Right lobe of liver (tissue), 6 donors: Measurements from ENCODE around the gene GPC5. TPM values are rescaled to one million over a fixed set of nuclear protein-coding genes. Genes with fewer than 3 reads are reported as not detected.

Source experiments
- ATAC-seq, 4 donors: fragments of 200-7000 bp; cut with Tn5 transposase; one replicate each; pipeline ENCODE4 v1.9.1; 2020; ENCODE audit warnings: mild to moderate bottlenecking in 4 of 4, moderate library complexity in 4 of 4
- DNase-seq, 3 donors: peaks; one replicate each; pipeline ENCODE4 v3.0.0-alpha.2; 2020
- H3K27ac ChIP-seq, 3 donors: fragments of 200-600 bp; one replicate each; pipeline ENCODE4 v1.8.0; 2022
- H3K27me3 ChIP-seq, 2 donors: fragments of 200-600 bp; one replicate each; pipeline ENCODE4 v1.8.0; 2022
- H3K36me3 ChIP-seq, 4 donors: fragments of 200-600 bp; sonication (generic) in 1 of 4; one replicate each; pipeline versions ENCODE4 v1.5.1 to v1.8.0; 2017 to 2022; ENCODE audit warnings: control low read depth in 1 of 4
- H3K4me1 ChIP-seq, 4 donors: fragments of 200-600 bp; sonication (generic) in 1 of 4; one replicate each; pipeline versions ENCODE4 v1.5.1 to v1.8.0; 2017 to 2022; ENCODE audit warnings: control low read depth in 1 of 4
- H3K4me3 ChIP-seq, 3 donors: fragments of 200-600 bp; one replicate each; pipeline ENCODE4 v1.8.0; 2022
- H3K9me3 ChIP-seq, 4 donors: fragments of 200-600 bp; sonication (generic) in 1 of 4; one replicate each; pipeline versions ENCODE4 v1.5.1 to v1.8.0; 2017 to 2022; ENCODE audit warnings: control low read depth in 1 of 4
- POLR2A ChIP-seq: fragments of 450-650 bp; IDR thresholded peaks from one replicate; pipeline ENCODE4 v1.6.1; 2017; ENCODE audit warnings: antibody characterized with exemption, mild to moderate bottlenecking
- WGBS: methylation state at CpG from one replicate; pipeline ENCODE4 v1.1.6; 2018; ENCODE audit warnings: low coverage, low lambda C conversion rate; ENCODE audit not compliant: insufficient coverage; ENCODE audit errors: missing lambda C conversion rate; 5-methylcytosine and 5-hydroxymethylcytosine counted together
- intact Hi-C, 2 donors: fragments of 100-400 bp; cut with DNase I; formaldehyde crosslinking; loops; one replicate each; pipeline versions ENCODE4 v1.11.2 to v1.14.1; 2022
- total RNA-seq, 6 experiments: library from RNA; depleted of rRNA in 2 of 6; stranded (reverse); fragments of >200 nt in 2 of 6; fragmentation: NEBNext Ultra II Directional in 3 of 6; extraction: Animal tissue kit (Norgen Biotek cat#: 25700) in 3 of 6; gene quantifications; one replicate each; pipeline versions ENCODE4 v1.1.0 to v1.2.4, GENCODE V29; 2016 to 2023
- TF ChIP-seq, protein P1 (sequence below), 4 donors: fragments of 200-600 bp in 3 of 4; fragments of 450-650 bp in 1 of 4; IDR thresholded peaks; one replicate each; pipeline versions ENCODE4 v1.5.1 to v1.8.0; 2016 to 2022; ENCODE audit warnings: antibody characterized with exemption in 4 of 4, mild to moderate bottlenecking in 2 of 4
- donor health status: DM: no; HTN: yes; CAD: no.
- donor health status: DM: no; HTN: no; CAD: no.
- donor health status: DM: no; HTN: no; CAD: no.
- donor health status: DM: no; HTN: yes; CAD: no.
- donor health status: DM: no; HTN: yes; CAD: no.

GPC5 gene
- total RNA-seq, 6 experiments from 2014 or later, result 0.12 to 0.99 (median 0.66) TPM

DNA sequence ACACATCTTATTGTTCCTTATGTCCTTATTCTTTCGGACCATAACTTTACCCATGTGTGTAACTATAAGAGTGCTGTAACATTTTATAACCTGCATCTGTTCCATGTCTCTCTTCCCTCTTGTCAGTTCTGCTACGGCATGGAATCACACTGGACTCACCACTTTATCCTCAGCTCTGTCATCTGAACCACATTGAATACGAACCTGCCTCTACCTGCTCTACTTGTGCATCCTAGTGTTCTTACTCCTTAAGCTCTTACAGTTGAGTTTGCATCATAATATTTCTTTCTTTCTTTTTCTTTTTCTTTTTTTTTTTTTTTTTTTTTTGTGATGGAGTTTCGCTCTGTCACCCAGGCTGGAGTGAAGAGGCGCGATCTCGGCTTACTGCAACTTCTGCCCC is 180.9 kb downstream of the GPC5 start:
- H3K27ac ChIP-seq, result no peak overlapping the region
- H3K27me3 ChIP-seq, result no peaks in the 10 kb centered on the region
- H3K9me3 ChIP-seq, result no peaks in the 10 kb centered on the region
- DNase-seq (no peak), ATAC-seq (no peak)
- H3K4me1 ChIP-seq, result no peaks in the 10 kb centered on the region
- intact Hi-C loops, result no loop called here
- H3K4me3 ChIP-seq, result no peak overlapping the region
- no peak for TF ChIP-seq POLR2A
- TF ChIP-seq, protein P1, sequence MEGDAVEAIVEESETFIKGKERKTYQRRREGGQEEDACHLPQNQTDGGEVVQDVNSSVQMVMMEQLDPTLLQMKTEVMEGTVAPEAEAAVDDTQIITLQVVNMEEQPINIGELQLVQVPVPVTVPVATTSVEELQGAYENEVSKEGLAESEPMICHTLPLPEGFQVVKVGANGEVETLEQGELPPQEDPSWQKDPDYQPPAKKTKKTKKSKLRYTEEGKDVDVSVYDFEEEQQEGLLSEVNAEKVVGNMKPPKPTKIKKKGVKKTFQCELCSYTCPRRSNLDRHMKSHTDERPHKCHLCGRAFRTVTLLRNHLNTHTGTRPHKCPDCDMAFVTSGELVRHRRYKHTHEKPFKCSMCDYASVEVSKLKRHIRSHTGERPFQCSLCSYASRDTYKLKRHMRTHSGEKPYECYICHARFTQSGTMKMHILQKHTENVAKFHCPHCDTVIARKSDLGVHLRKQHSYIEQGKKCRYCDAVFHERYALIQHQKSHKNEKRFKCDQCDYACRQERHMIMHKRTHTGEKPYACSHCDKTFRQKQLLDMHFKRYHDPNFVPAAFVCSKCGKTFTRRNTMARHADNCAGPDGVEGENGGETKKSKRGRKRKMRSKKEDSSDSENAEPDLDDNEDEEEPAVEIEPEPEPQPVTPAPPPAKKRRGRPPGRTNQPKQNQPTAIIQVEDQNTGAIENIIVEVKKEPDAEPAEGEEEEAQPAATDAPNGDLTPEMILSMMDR (IDR thresholded peaks at IDR 0.05), result no peak
- H3K36me3 ChIP-seq, result no peaks in the 10 kb centered on the region
- 86% methylated on average over 7 of the region's 7 CpGs for WGBS

DNA sequence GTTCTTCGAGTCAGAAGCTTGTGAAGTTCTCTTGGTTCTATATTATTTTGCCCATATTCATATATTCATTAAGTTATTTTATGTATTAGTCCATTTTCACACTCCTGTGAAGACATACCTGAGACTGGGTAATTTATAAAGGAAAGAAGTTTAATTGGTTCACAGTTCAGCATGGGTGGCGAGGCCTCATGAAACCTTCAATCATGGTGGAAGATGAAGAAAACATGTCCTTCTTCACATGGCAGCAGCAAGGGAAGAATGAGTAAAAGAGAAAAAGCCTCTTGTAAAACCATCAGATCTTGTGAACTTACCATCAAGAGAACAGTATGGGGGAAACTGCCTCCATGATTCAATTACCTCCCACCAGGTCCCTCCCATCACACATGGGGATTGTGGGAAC is 182.3 kb downstream of the GPC5 start:
- WGBS, result 67% methylated on average over 2 of the region's 2 CpGs
- intact Hi-C loops, result no loop called here
- no peak for DNase-seq
- Histone ChIP-seq H3K4me3 (no peak overlapping the region), H3K4me1 (no peaks in the 10 kb centered on the region), H3K27me3 (no peaks in the 10 kb centered on the region), H3K36me3 (no peaks in the 10 kb centered on the region), H3K9me3 (no peaks in the 10 kb centered on the region), H3K27ac (no peak overlapping the region)
- no peak for ATAC-seq
- no peak for TF ChIP-seq POLR2A

GRCh38 chr13:91586609-91587008 is 188.2 kb downstream of the GPC5 start:
- Histone ChIP-seq H3K9me3 (no peaks in the 10 kb centered on the region), H3K27ac (no peak overlapping the region), H3K36me3 (no peaks in the 10 kb centered on the region), H3K27me3 (no peaks in the 10 kb centered on the region), H3K4me3 (no peak overlapping the region), H3K4me1 (no peaks in the 10 kb centered on the region)
- WGBS, result 100% methylated on average over 1 of the region's 1 CpG
- ATAC-seq, result no peak
- intact Hi-C loops, result no loop called here
- DNase-seq, result no peak
- TF ChIP-seq, protein P1 (IDR thresholded peaks at IDR 0.05), result no peak
- TF ChIP-seq POLR2A, result no peak

DNA sequence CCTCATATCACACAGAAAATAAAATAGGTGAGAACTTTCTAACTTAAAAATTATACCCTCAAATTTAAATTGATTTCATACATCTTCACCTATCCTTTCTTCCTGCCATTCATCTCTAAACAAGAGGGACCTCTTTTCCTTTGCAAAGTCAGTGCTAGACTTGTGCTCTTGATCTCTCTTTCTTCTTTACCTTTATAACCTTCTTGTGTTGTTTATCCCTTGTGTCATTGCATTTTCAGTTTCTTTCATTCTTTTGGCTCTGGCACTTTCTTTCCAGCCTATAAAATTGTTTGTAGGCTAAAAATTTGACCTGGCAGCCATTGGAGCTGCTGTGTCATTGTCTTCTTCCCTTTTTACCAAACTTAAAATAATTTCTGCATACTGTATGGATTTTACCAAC is 190.1 kb downstream of the GPC5 start:
- ATAC-seq (no peak), DNase-seq (no peak)
- no peaks in the 10 kb centered on the region for H3K9me3 ChIP-seq
- H3K27me3 ChIP-seq, result no peaks in the 10 kb centered on the region
- H3K4me3 ChIP-seq, result no peak overlapping the region
- no peaks in the 10 kb centered on the region for H3K36me3 ChIP-seq
- TF ChIP-seq, protein P1 (IDR thresholded peaks at IDR 0.05), result no peak
- no peak for TF ChIP-seq POLR2A
- intact Hi-C loops, result no loop called here
- no peak overlapping the region for H3K27ac ChIP-seq
- H3K4me1 ChIP-seq, result no peaks in the 10 kb centered on the region

- H3K4me1 ChIP-seq, result no peaks in the 10 kb centered on the region
- H3K4me3 ChIP-seq, result no peak overlapping the region
- 78% methylated on average over 1 of the region's 6 CpGs for WGBS
- no peaks in the 10 kb centered on the region for H3K36me3 ChIP-seq
- H3K9me3 ChIP-seq, result no peaks in the 10 kb centered on the region
- TF ChIP-seq POLR2A, result no peak
- TF ChIP-seq, protein P1 (IDR thresholded peaks at IDR 0.05), result no peak
- intact Hi-C loops, result no loop called here
- no peak for DNase-seq
- no peaks in the 10 kb centered on the region for H3K27me3 ChIP-seq
- H3K27ac ChIP-seq, result no peak overlapping the region
- ATAC-seq, result peak in 1 of 4 donors; percentile 25
Observed at GRCh38 chr13:91592056-91593014, 193.9 kb downstream of the GPC5 start.
